Type B pancreatic cell (in vitro differentiated cells): ENCODE data around the gene NT5DC1. TPM values are rescaled to one million over a fixed set of nuclear protein-coding genes. Genes with fewer than 3 reads are reported as not detected.

Experiments used
- DNase-seq: peaks from one replicate; pipeline ENCODE4 v3.0.0; 2021; ENCODE audit warnings: mixed read lengths; ENCODE audit not compliant: unreplicated experiment; ENCODE audit errors: extremely low spot score
- H3K27ac Mint-ChIP-seq: 2 replicates; pipeline ENCODE4 v1.8.0; 2021; ENCODE audit warnings: mild to moderate bottlenecking, mixed read lengths
- H3K27me3 Mint-ChIP-seq: 2 replicates; pipeline ENCODE4 v1.8.0; 2021; ENCODE audit warnings: mixed read lengths
- H3K36me3 Mint-ChIP-seq: 2 replicates; pipeline ENCODE4 v1.8.0; 2021; ENCODE audit warnings: mixed read lengths
- H3K4me1 Mint-ChIP-seq: one replicate; pipeline ENCODE4 v1.8.0; 2021; ENCODE audit warnings: mixed read lengths; ENCODE audit not compliant: unreplicated experiment
- H3K4me3 Mint-ChIP-seq: 2 replicates; pipeline ENCODE4 v1.8.0; 2021; ENCODE audit warnings: mild to moderate bottlenecking, mixed read lengths
- H3K9me3 Mint-ChIP-seq: 2 replicates; pipeline ENCODE4 v1.8.0; 2021; ENCODE audit warnings: mixed read lengths
- CTCF ChIP-seq: fragments of 200-600 bp; sonication (generic); conservative IDR thresholded peaks from 2 replicates; pipeline ENCODE4 v1.5.0; 2021; ENCODE audit warnings: antibody characterized with exemption, mild to moderate bottlenecking
- total RNA-seq: library from RNA; stranded (reverse); gene quantifications from 2 replicates; pipeline ENCODE4 v1.2.1, GENCODE V29; 2021; ENCODE audit warnings: low replicate concordance

NT5DC1 gene
- total RNA-seq, 1 donor from 2014 or later = 36.7 TPM

DNA sequence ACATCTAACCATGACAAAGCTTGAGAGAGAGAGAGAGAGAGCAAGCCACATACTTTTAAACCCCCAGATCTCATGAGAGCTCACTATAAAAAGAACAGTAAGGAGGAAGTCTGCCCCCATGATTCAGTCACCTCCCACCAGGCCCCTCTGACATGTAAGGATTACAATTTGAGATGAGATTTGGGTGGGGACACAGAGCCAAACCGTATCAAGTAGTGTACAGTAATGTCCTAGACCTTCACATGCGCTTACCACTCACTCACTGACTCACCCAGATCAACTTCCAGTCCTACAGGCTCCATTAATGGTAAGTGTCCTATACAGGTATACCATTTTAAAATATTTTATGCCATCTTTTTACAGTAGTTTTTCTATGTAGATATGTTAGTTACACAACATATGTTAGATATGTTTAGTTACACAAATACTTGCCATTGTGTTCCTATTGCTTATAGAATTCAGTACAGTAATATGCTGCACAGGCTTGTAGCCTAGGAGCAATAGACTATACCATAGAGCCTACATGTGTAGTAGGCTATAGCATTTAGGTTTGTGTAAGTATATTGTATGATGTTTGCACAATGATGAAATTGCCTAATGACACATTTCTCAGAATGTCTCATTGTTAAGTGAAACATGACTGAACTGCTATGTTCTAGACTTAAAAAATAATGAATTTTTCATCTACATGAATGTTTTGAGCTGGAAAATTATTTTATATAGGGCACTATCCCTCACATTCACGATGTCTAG, 167.4 kb downstream of the NT5DC1 start:
- peaks cover 6% of the 10 kb centered on the region for H3K4me1 Mint-ChIP-seq
- peaks cover 16% of the 10 kb centered on the region for H3K36me3 Mint-ChIP-seq
- no peaks in the 10 kb centered on the region for H3K27me3 Mint-ChIP-seq
- H3K27ac Mint-ChIP-seq = no peak overlapping the region
- no peak for DNase-seq
- no peak for TF ChIP-seq CTCF
- peaks cover 6% of the 10 kb centered on the region for H3K9me3 Mint-ChIP-seq
- no peak overlapping the region for H3K4me3 Mint-ChIP-seq

- DNase-seq = no peak
- H3K4me3 Mint-ChIP-seq = no peak overlapping the region
These were observed 168.1 kb downstream of the NT5DC1 start for GRCh38 chr6:116268589-116269293.

GRCh38 chr6:116271149-116271708, 170.6 kb downstream of the NT5DC1 start:
- H3K27me3 Mint-ChIP-seq = no peaks in the 10 kb centered on the region
- peak overlapping the region; percentile 35 for H3K4me3 Mint-ChIP-seq
- H3K9me3 Mint-ChIP-seq = no peaks in the 10 kb centered on the region
- no peak for DNase-seq
- H3K27ac Mint-ChIP-seq = peak overlapping the region; percentile 57
- peaks cover 16% of the 10 kb centered on the region for H3K36me3 Mint-ChIP-seq
- TF ChIP-seq CTCF = no peak
- H3K4me1 Mint-ChIP-seq = peaks cover 16% of the 10 kb centered on the region

More at GRCh38 chr6:116268589-116269293, 168.1 kb downstream of the NT5DC1 start:
- TF ChIP-seq CTCF = peak; percentile 94
- Mint-ChIP-seq H3K4me1 (peaks cover 6% of the 10 kb centered on the region), H3K9me3 (peaks cover 6% of the 10 kb centered on the region), H3K27me3 (no peaks in the 10 kb centered on the region), H3K27ac (no peak overlapping the region), H3K36me3 (peaks cover 18% of the 10 kb centered on the region)

DNA sequence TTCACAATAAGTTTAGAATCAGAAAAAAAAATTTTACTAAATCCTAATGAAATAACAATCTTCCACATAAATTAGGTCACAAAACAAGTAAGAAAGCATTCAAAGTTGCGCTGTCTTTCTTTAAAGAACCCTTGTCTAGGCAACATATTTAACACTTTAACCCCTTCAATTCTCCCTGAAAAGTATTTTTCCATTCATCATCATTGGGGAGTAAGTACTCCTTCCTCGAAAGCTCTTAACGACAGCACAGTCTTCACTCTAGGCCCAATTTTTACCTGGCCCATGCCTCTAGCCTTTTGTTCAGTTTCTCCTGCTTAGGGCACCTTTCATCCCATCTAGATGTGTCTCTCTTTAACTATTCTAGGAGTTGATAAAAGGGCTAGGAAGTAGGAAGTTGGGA, 176.5 kb downstream of the NT5DC1 start:
- peaks cover 41% of the 10 kb centered on the region for H3K4me1 Mint-ChIP-seq
- H3K27me3 Mint-ChIP-seq = no peaks in the 10 kb centered on the region
- no peak for DNase-seq
- H3K36me3 Mint-ChIP-seq = peaks cover 35% of the 10 kb centered on the region
- no peaks in the 10 kb centered on the region for H3K9me3 Mint-ChIP-seq
- H3K4me3 Mint-ChIP-seq = peak overlapping the region; percentile 99
- TF ChIP-seq CTCF = no peak
- H3K27ac Mint-ChIP-seq = peak overlapping the region; percentile 74

GRCh38 chr6:116278481-116278829, 177.8 kb downstream of the NT5DC1 start:
- no peak for DNase-seq
- Mint-ChIP-seq H3K27me3 (no peaks in the 10 kb centered on the region), H3K4me3 (peak overlapping the region; percentile 99), H3K36me3 (peaks cover 30% of the 10 kb centered on the region), H3K27ac (peak overlapping the region; percentile 100), H3K9me3 (no peaks in the 10 kb centered on the region), H3K4me1 (peaks cover 51% of the 10 kb centered on the region)
- no peak for TF ChIP-seq CTCF
